Uterus (tissue), 2 donors: ENCODE results near the gene CEP83.

ENCODE experiments used
- CTCF ChIP-seq, 4 experiments: fragments of 200-600 bp in 2 of 4; fragments of 450-650 bp in 2 of 4; sonication (generic) in 2 of 4; IDR thresholded peaks; one replicate each; pipeline ENCODE4 v1.5.1; 2016 to 2019; ENCODE audit warnings: antibody characterized with exemption in 4 of 4, mild to moderate bottlenecking in 2 of 4, moderate library complexity in 1 of 4
- POLR2A ChIP-seq, 2 donors: fragments of 450-650 bp; IDR thresholded peaks; one replicate each; pipeline ENCODE4 v1.6.1; 2016; ENCODE audit warnings: antibody characterized with exemption in 2 of 2, mild to moderate bottlenecking in 1 of 2, moderate library complexity in 1 of 2

- TF ChIP-seq CTCF (IDR thresholded peaks at IDR 0.05): no peak
- no peak for TF ChIP-seq POLR2A (IDR thresholded peaks at IDR 0.05)
These were observed 198.9 kb downstream of the CEP83 start for GRCh38 chr12:94260717-94261116.
